Left ventricle myocardium superior (tissue), 1 donor: ENCODE results near the gene PACSIN2. TPM values are rescaled to one million over a fixed set of nuclear protein-coding genes. Genes with fewer than 3 reads are reported as not detected.

Experiments used
- ATAC-seq: fragments of 200-7000 bp; cut with Tn5 transposase; one replicate; pipeline ENCODE4 v1.9.1; 2020; ENCODE audit warnings: mild to moderate bottlenecking, moderate library complexity
- DNase-seq: peaks from one replicate; pipeline ENCODE4 v3.0.0-alpha.2; 2020
- intact Hi-C: fragments of 100-400 bp; cut with micrococcal nuclease; formaldehyde crosslinking; loops from one replicate; pipeline ENCODE4 v1.11.0; 2022
- total RNA-seq: library from RNA; stranded (reverse); fragmentation: NEBNext Ultra II Directional; extraction: Animal tissue kit (Norgen Biotek cat#: 25700); gene quantifications from one replicate; pipeline ENCODE4 v1.2.1, GENCODE V29; 2021
- donor health status: DM: no; HTN: yes; CAD: no; lungs with severe emphysema.

PACSIN2 gene
- total RNA-seq, 1 donor from 2014 or later = 63.8 TPM

- no peak for DNase-seq
- intact Hi-C loops = no loop called here
- no peak for ATAC-seq
Observed at GRCh38 chr22:42879371-42880021, 135.5 kb downstream of the PACSIN2 start.

- intact Hi-C loops = no loop called here
- DNase-seq = peak; percentile 69
- peak; percentile 62 for ATAC-seq
Observed at GRCh38 chr22:42878561-42879305, 136.2 kb downstream of the PACSIN2 start.

- intact Hi-C loops = no loop called here
- DNase-seq = no peak
- ATAC-seq = peak; percentile 24
Observed at GRCh38 chr22:42877597-42878340, 137.2 kb downstream of the PACSIN2 start.

- DNase-seq = no peak
- no peak for ATAC-seq
- intact Hi-C loops = no loop called here
Observed at GRCh38 chr22:42877158-42877557, 137.8 kb downstream of the PACSIN2 start.

- ATAC-seq (no peak), DNase-seq (no peak)
- intact Hi-C loops = no loop called here
Observed at GRCh38 chr22:42876041-42876440, 138.9 kb downstream of the PACSIN2 start.

GRCh38 chr22:42874010-42874409, 140.9 kb downstream of the PACSIN2 start:
- DNase-seq (no peak), ATAC-seq (no peak)
- intact Hi-C loops = no loop called here

- no peak for ATAC-seq
- DNase-seq = no peak
- intact Hi-C loops = no loop called here
Observed at GRCh38 chr22:42873356-42873755, 141.6 kb downstream of the PACSIN2 start.

- DNase-seq = no peak
- no peak for ATAC-seq
- intact Hi-C loops = no loop called here
Observed at GRCh38 chr22:42872821-42873220, 142.1 kb downstream of the PACSIN2 start.

GRCh38 chr22:42871146-42872050, 143.6 kb downstream of the PACSIN2 start:
- intact Hi-C loops = no loop called here
- no peak for ATAC-seq
- DNase-seq = no peak

- no peak for DNase-seq
- intact Hi-C loops = loop anchor here (10.0 kb wide), 1 partner anchor 165 kb away; no protein-coding TSS in a partner anchor
- ATAC-seq = no peak
Observed at GRCh38 chr22:42869888-42870480, 145.0 kb downstream of the PACSIN2 start.

GRCh38 chr22:42869463-42869862, 145.5 kb downstream of the PACSIN2 start:
- intact Hi-C loops = loop anchor here (10.0 kb wide), 1 partner anchor 165 kb away; no protein-coding TSS in a partner anchor
- ATAC-seq (no peak), DNase-seq (no peak)

GRCh38 chr22:42868751-42869251, 146.1 kb downstream of the PACSIN2 start:
- peak; percentile 85 for DNase-seq
- intact Hi-C loops = loop anchor here (10.0 kb wide), 1 partner anchor 166 kb away; no protein-coding TSS in a partner anchor
- peak; percentile 84 for ATAC-seq

GRCh38 chr22:42866100-42866499, 148.8 kb downstream of the PACSIN2 start:
- ATAC-seq = no peak
- DNase-seq = no peak
- intact Hi-C loops = loop anchor here (10.0 kb wide), 1 partner anchor 169 kb away; no protein-coding TSS in a partner anchor

- intact Hi-C loops = loop anchor here (10.0 kb wide), 1 partner anchor 169 kb away; no protein-coding TSS in a partner anchor
- ATAC-seq (no peak), DNase-seq (no peak)
Observed at GRCh38 chr22:42865536-42865935, 149.4 kb downstream of the PACSIN2 start.

- DNase-seq = no peak
- no peak for ATAC-seq
- intact Hi-C loops = loop anchor here (10.0 kb wide), 1 partner anchor 171 kb away; no protein-coding TSS in a partner anchor
Observed at GRCh38 chr22:42863349-42863961, 151.5 kb downstream of the PACSIN2 start.

GRCh38 chr22:42862045-42862734, 152.8 kb downstream of the PACSIN2 start:
- intact Hi-C loops = loop anchor here (10.0 kb wide), 1 partner anchor 173 kb away; no protein-coding TSS in a partner anchor
- ATAC-seq = no peak
- no peak for DNase-seq

GRCh38 chr22:42860968-42861367, 154.0 kb downstream of the PACSIN2 start:
- ATAC-seq (no peak), DNase-seq (no peak)
- intact Hi-C loops = loop anchor here (10.0 kb wide), 1 partner anchor 174 kb away; no protein-coding TSS in a partner anchor
